GM12891 (cell line): ENCODE measurements around the gene PDLIM4.

ENCODE experiments used
- DNase-seq: peaks from one replicate; pipeline ENCODE4 v3.0.0; 2011; ENCODE audit warnings: low spot score; ENCODE audit not compliant: insufficient read length
- FAIRE-seq: peaks from 2 replicates; lab custom pipeline; 2011; peaks lifted over from hg19 to GRCh38; lab: Jason Lieb, UNC
- PAX5 ChIP-seq: IDR thresholded peaks from 2 replicates; pipeline ENCODE4 v1.6.1; 2011; ENCODE audit warnings: low read length, moderate library complexity, mild to moderate bottlenecking; ENCODE audit not compliant: insufficient read depth, severe bottlenecking
- POLR2A ChIP-seq: IDR thresholded peaks from 2 replicates; pipeline ENCODE4 v1.6.1; 2011; ENCODE audit warnings: low read depth, low read length, control low read depth
- POLR2AphosphoS5 ChIP-seq: IDR thresholded peaks from 2 replicates; pipeline ENCODE4 v1.6.1; 2011; ENCODE audit warnings: low read depth, low read length, control low read depth
- POU2F2 ChIP-seq: IDR thresholded peaks from 2 replicates; pipeline ENCODE4 v1.6.1; 2011; ENCODE audit warnings: low read depth, mild to moderate bottlenecking, control low read depth, low read length, moderate library complexity
- SPI1 ChIP-seq: IDR thresholded peaks from 2 replicates; pipeline ENCODE4 v1.6.1; 2011; ENCODE audit warnings: low read depth, low read length, control low read depth
- TAF1 ChIP-seq: IDR thresholded peaks from 2 replicates; pipeline ENCODE4 v1.6.1; 2011; ENCODE audit warnings: low read depth, low read length, control low read depth

PDLIM4 gene

GRCh38 chr5:132251220-132251725, 6.2 kb upstream of the PDLIM4 start:
- TF ChIP-seq POLR2A (no peak), SPI1 (no peak), PAX5 (no peak), TAF1 (no peak), POLR2AphosphoS5 (no peak), POU2F2 (no peak)
- DNase-seq (no peak), FAIRE-seq (no peak)

- DNase-seq (no peak), FAIRE-seq (no peak)
- TF ChIP-seq POLR2AphosphoS5 (no peak), PAX5 (no peak), POLR2A (no peak), TAF1 (no peak), POU2F2 (no peak)
Observed at GRCh38 chr5:132253008-132253441, 4.5 kb upstream of the PDLIM4 start.

- DNase-seq (peak; percentile 1), FAIRE-seq (no peak)
- no peak for TF ChIP-seq TAF1
- TF ChIP-seq POU2F2 = no peak
- no peak for TF ChIP-seq POLR2AphosphoS5
Observed at GRCh38 chr5:132253452-132254320, 3.8 kb upstream of the PDLIM4 start.

- no peak for FAIRE-seq
- no peak for DNase-seq
- TF ChIP-seq POU2F2 = no peak
- no peak for TF ChIP-seq POLR2A
- TF ChIP-seq POLR2AphosphoS5 = no peak
- TF ChIP-seq SPI1 = no peak
- TF ChIP-seq PAX5 = no peak
- TF ChIP-seq TAF1 = no peak
Observed at GRCh38 chr5:132254321-132254977, 3.0 kb upstream of the PDLIM4 start.

GRCh38 chr5:132256086-132256782, 1.3 kb upstream of the PDLIM4 start:
- DNase-seq = no peak
- no peak for FAIRE-seq
- TF ChIP-seq TAF1 (no peak), PAX5 (no peak), POLR2AphosphoS5 (no peak), POU2F2 (no peak), SPI1 (no peak), POLR2A (no peak)

- FAIRE-seq (no peak), DNase-seq (peak; percentile 4)
- no peak for TF ChIP-seq POLR2A
- no peak for TF ChIP-seq POU2F2
- TF ChIP-seq POLR2AphosphoS5 = no peak
- TF ChIP-seq PAX5 = no peak
- no peak for TF ChIP-seq SPI1
- TF ChIP-seq TAF1 = no peak
Observed at GRCh38 chr5:132256783-132257130, 739 bp upstream of the PDLIM4 start.

- DNase-seq (peak; percentile 11), FAIRE-seq (no peak)
- no peak for TF ChIP-seq POU2F2
- no peak for TF ChIP-seq POLR2A
- TF ChIP-seq SPI1 = no peak
- no peak for TF ChIP-seq PAX5
- TF ChIP-seq TAF1 = no peak
- no peak for TF ChIP-seq POLR2AphosphoS5
Observed at GRCh38 chr5:132258102-132259068, 889 bp downstream of the PDLIM4 start.

GRCh38 chr5:132259069-132259851, 1.8 kb downstream of the PDLIM4 start:
- DNase-seq = no peak
- FAIRE-seq = no peak
- TF ChIP-seq SPI1 = no peak
- TF ChIP-seq POLR2A = no peak
- no peak for TF ChIP-seq POLR2AphosphoS5
- TF ChIP-seq TAF1 = no peak
